NCI-H1105 treated with DMSO at 0.1 percent for 48 hours (cell line): ENCODE data around the gene IL17B.
A peak's percentile ranks its signal among the peaks of the same experiment; 100 is the strongest.

Experiments used
- DNase-seq: peaks from one replicate; lab custom pipeline; 2025; lab: John Stamatoyannopoulos, UW

Gene IL17B

GRCh38 chr5:149357370-149358293 lies 21.5 kb downstream of the IL17B start, which contains the start of gene PCYOX1L:
Gene PCYOX1L (plus strand): TSS chr5:149358046. CDS start chr5:149358069, 23 bp downstream.
- DNase-seq: peak; percentile 85

- DNase-seq: no peak
Observed at GRCh38 chr5:149356391-149356790, 22.7 kb downstream of the IL17B start.

GRCh38 chr5:149355688-149356087 lies 23.4 kb downstream of the IL17B start:
- DNase-seq: no peak

DNA sequence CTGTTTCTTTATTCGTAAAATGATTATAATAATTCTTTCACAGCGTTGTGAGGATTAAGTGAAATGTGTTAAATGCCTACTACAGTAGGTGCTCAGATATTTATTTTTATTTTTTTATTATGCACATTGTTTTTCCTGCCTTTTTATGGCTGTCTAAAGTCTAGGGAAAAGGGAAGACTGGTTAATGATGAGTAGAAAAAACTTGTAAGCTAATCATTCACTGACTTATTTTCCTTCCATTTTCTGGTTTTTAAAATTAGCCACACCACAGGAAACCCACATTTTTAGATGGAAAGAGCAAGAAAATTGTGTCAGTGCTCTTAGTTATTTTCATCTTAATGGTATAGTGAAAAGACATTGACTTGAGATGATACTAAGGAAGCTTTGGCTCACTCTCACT lies 25.2 kb downstream of the IL17B start:
- DNase-seq: no peak

- DNase-seq: no peak
Observed at GRCh38 chr5:149352169-149352568, 26.9 kb downstream of the IL17B start.

- DNase-seq: no peak
Observed at GRCh38 chr5:149349382-149349781, 29.7 kb downstream of the IL17B start.

DNA sequence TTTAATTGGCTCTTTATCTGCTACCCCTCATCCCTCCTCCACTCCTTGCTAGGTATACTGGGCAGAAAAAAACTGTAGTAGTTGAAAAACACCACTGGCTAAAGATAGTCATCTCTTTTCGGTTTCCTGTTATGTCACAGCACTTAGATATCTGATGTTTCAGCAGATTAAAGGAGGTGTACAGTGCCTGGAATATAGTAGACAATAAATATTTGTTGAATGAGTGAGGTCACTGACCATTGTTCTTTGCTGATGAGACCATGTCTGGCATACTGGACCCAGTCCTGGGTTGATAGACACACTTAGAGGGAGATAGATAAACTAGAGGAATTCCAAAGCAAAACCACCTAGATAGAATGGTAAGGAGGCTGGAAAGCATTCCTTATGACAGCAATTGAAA lies 30.6 kb downstream of the IL17B start:
- DNase-seq: no peak

DNA sequence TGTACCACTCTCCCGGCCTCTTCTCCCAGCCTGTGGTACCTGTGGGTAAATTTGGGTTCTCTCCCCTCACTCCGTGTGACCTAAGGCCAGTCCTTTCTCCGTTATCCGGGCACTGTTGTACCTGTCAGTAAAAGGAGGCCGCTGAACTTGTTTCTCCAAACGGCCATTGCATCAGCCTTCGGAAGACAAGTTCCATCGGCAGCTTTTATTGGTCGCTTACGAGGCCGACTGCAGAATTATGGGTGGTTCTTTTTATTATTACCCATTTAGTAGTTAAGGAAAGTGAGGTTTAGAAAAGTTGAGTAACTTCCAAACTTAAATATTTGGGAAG lies 33.2 kb downstream of the IL17B start:
- DNase-seq: no peak

DNA sequence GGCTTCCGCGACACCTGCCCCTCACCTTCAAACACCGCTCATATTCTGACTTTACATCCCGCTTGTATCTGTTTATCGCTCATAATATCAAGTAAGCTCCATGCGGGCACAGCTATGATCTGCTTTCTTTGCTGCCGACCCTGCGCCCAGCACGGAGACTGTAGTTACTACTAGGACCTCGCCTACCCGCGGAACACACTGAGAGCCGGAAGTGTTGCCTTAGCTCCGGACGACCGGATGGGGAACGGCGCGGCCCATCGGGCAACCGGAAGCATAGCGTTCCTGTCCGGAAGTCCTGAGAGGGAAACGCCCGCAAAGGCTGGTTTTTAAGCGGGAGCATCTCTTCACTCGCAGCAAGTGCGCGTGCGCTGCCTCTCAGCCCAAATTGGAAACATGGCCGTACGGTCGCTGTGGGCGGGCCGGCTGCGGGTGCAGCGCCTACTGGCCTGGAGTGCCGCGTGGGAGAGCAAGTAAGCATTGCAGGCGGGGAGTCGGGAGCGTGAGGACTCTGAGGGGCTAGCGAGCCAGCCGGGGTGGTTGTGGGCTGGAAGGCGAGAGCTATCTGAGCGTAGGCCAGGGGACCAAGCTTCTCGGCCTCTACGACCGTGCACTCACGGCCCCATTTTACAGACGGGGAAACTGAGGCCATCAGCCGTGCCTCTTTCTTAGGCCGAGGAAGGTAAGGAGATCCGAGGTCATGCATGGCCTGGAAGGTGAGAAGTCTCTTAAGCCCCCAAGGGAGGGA lies 33.8 kb downstream of the IL17B start, which contains the start of gene GRPEL2:
TSS of gene GRPEL2 (plus strand) at position 353 of the 745 bp plus-strand sequence. CDS start at position 394, 41 bp downstream.
- DNase-seq: no peak

GRCh38 chr5:149344151-149344550 lies 34.9 kb downstream of the IL17B start:
- DNase-seq: no peak

DNA sequence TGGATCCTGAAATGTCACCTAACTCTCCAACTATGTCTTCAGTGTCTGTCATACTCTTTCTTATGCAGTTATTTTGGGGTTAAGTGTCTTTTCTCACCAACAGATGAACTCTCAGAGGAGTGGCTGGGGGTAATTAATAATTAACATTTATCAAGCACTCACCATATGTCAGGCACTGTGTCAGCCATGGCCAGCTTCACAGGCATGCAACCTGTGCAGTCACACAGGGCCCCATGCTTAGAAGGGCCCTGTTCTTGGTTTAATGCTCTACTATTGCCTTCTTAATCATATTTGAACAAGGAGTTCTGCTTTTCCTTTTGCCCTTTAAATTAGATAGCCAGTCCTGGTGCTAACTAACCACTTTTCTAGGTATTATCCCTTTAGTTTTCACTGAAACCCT lies 37.2 kb downstream of the IL17B start:
- DNase-seq: no peak

GRCh38 chr5:149340920-149341319 lies 38.2 kb downstream of the IL17B start:
- no peak for DNase-seq

- no peak for DNase-seq
Observed at GRCh38 chr5:149338364-149338763, 40.7 kb downstream of the IL17B start.

GRCh38 chr5:149337736-149338135 lies 41.4 kb downstream of the IL17B start:
- no peak for DNase-seq

GRCh38 chr5:149333711-149334443 lies 45.2 kb downstream of the IL17B start:
- DNase-seq: no peak

DNA sequence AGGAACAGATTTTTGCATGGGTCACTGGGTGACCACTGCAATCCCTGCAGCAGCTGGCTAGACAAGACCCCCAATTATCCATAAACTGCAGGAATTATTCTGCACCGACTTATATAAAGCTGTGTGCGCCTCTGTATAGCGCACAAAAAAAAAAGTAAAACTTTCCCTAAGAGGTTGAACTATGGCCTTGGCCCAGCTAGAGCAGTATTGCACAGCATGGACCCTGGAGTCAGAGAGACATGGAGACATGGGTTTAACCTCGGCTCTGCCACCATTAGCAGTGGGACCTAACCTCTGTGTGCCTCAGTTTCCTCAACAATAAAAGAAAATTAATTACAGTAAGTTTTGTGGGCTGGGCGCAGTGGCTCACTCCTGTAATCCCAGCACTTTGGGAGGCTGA lies 50.9 kb downstream of the IL17B start:
- DNase-seq: no peak

DNA sequence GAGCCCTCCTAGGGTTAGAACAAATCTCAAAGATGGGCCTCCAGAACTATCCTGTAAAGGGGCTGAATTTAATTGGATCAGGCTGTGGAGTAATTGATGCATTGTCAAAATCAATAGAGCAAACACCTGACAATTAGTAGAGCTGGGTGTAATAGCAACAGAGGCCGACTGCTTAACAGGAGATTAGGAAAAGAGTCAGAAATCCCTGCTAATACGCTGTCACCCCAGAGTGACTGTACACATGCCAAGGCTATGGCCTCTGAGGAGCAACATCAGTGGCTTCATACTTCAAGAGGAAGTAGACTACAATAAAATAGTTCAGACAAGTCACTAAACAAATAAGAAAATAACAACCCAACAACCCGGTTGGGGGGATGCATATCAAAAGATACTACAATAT lies 52.5 kb downstream of the IL17B start:
- DNase-seq: no peak

- DNase-seq: no peak
Observed at GRCh38 chr5:149325894-149326293, 53.2 kb downstream of the IL17B start.

- DNase-seq: peak; percentile 68
Observed at GRCh38 chr5:149325166-149325735, 53.8 kb downstream of the IL17B start.

DNA sequence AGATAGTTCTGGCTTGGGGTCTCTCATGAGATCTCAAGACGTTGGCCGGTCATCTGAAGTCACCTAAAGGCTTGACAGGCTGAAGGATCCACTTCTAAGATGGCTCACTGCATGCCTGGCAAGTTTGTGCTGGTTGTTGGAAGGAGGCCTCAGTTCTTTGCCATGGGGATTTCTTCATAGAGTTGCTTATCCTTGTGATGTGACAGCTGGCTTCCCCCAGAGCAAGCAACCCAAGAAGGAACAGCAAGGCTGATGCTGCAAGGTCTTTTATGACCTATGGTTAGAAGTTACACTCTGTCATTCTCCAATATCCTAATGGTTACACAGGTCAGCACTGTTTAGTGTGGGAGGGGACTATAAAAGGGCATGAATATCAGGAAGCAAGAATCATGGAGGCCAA lies 54.5 kb downstream of the IL17B start:
- DNase-seq: no peak
